AG09309 (cell line): ENCODE data around the gene ATG5.

Source experiments
- DNase-seq: peaks from one replicate; pipeline ENCODE4 v3.0.0-alpha.2; 2010; ENCODE audit warnings: low read depth
- H3K4me3 ChIP-seq: 2 replicates; pipeline ENCODE4 v1.5.1; 2011; ENCODE audit warnings: mild to moderate bottlenecking, low read depth, low read length, moderate library complexity; ENCODE audit not compliant: control insufficient read depth
- CTCF ChIP-seq: IDR thresholded peaks from 2 replicates; pipeline ENCODE4 v1.5.1; 2011; ENCODE audit warnings: mild to moderate bottlenecking, low read depth, low read length, inconsistent platforms; ENCODE audit not compliant: insufficient read depth, control insufficient read depth; ENCODE audit errors: missing control alignments

ATG5 gene

GRCh38 chr6:106360989-106361430 is 35.5 kb upstream of the ATG5 start:
- no peak for TF ChIP-seq CTCF
- H3K4me3 ChIP-seq: peak overlapping the region; percentile 28
- DNase-seq: no peak

GRCh38 chr6:106360410-106360988 is 34.9 kb upstream of the ATG5 start, which contains the start of gene CRYBG1:
Gene CRYBG1, plus strand, starts transcription at chr6:106360717. Its CDS starts 192 bp downstream, at chr6:106360909.
- DNase-seq: no peak
- peak within 1 kb of the TSS; percentile 28 for H3K4me3 ChIP-seq

GRCh38 chr6:106359959-106360409 is 34.4 kb upstream of the ATG5 start:
- no peak for TF ChIP-seq CTCF
- H3K4me3 ChIP-seq: peak overlapping the region; percentile 6
- no peak for DNase-seq

More at GRCh38 chr6:106360410-106360988, 34.9 kb upstream of the ATG5 start, which contains the start of gene CRYBG1:
- peak; percentile 72 for TF ChIP-seq CTCF

- H3K4me3 ChIP-seq: no peak overlapping the region
- no peak for DNase-seq
- no peak for TF ChIP-seq CTCF
These were observed 30.8 kb upstream of the ATG5 start for GRCh38 chr6:106356378-106356777.

GRCh38 chr6:106347219-106347618 is 21.7 kb upstream of the ATG5 start:
- no peak for TF ChIP-seq CTCF
- no peak for DNase-seq
- no peak overlapping the region for H3K4me3 ChIP-seq

- TF ChIP-seq CTCF: peak; percentile 89
- H3K4me3 ChIP-seq: no peak overlapping the region
- peak; percentile 41 for DNase-seq
These were observed 13.9 kb upstream of the ATG5 start for GRCh38 chr6:106339334-106340029.
